Testis (tissue), 2 donors: ENCODE results near the gene ANKRD52.

Experiments
- CTCF ChIP-seq, 3 experiments: fragments of 450-650 bp in 2 of 3; fragments of 200-600 bp in 1 of 3; sonication (generic) in 1 of 3; IDR thresholded peaks; one replicate each; pipeline ENCODE4 v1.5.1; 2016 to 2019; ENCODE audit warnings: antibody characterized with exemption in 3 of 3, mild to moderate bottlenecking in 2 of 3, moderate library complexity in 1 of 3
- POLR2A ChIP-seq: fragments of 450-650 bp; IDR thresholded peaks from one replicate; pipeline ENCODE4 v1.6.1; 2017; ENCODE audit warnings: antibody characterized with exemption, mild to moderate bottlenecking, moderate library complexity

- TF ChIP-seq CTCF (IDR thresholded peaks at IDR 0.05) (no peak), POLR2A (no peak)
Measured at GRCh38 chr12:56258820-56259183, 618 bp upstream of the ANKRD52 start.
